AML-193 (cell line): ENCODE measurements around the gene TAOK1.

Source experiments
- DNase-seq, 2 experiments: peaks; one replicate each; lab custom pipeline; 2025; lab: John Stamatoyannopoulos, UW

TAOK1 gene

DNA sequence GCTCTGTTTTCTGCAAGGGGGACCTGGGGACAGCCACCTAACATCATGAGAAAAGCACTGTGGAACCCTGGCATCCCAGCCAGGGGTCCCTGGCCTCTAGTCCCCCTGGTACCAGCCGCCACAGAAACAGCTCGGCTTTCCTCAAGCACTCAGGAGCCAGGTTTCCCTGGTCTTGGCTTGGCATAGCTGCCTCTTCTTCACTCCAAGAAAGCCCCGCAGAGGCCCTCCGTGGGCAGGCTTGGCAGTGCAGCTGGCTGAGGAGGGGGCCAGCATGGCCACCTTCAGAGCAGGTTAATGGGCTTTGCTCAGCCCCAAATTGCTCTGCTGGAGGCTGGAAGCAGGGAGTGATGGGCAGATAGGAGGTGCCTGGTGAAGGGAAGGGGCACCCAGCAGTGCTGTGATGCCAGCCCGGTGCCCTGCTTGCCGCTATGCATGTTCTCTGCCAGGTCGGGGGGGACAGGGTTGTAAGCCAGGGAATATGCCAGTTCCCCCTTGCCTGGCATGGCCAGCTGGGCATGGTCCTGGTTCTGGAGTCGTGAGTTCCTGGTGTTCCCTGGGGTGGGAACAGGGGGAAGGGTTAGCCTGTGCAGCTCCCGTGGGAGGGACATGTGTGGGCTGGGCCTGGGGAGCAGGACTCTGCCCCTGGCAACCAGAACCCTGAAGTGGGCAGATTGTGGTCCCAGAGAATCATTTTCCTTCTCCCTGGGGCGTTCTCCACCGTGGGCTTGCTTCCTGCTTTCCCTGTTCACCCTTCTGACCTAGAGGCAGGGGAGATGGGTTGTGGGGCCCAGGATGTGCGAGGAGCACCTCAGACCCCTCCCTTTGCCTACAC lies 206.0 kb downstream of the TAOK1 start:
- DNase-seq, result no peak

DNA sequence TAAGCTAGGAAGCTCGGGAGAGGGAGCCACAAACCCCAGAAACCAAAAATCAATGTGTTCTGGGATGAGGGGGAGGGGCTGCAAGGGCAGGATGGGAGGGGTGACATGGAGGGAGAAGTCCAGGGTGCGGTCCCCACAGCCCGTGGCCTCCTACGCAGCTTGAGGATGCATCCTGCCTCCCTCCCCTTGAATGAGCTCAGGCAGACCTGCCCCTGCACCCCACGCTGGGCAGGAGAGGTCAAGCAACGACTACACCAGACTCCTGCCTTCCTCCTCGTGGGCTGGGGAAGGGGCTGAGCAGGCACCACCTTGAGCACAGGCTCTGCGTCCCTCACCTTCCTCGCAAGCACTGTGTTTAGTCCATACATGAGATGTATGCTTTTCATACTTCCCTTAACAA lies 206.6 kb downstream of the TAOK1 start:
- DNase-seq, result no peak

GRCh38 chr17:29597361-29598172 lies 207.4 kb downstream of the TAOK1 start:
- DNase-seq, result no peak
